RPMI7951 (cell line): ENCODE data around the gene KATNIP. TPM values are rescaled to one million over a fixed set of nuclear protein-coding genes. Genes with fewer than 3 reads are reported as not detected.
A peak's percentile ranks its signal among the peaks of the same experiment; 100 is the strongest.

Experiments
- DNase-seq: peaks from one replicate; pipeline ENCODE4 v3.0.0-alpha.2; 2012; ENCODE audit warnings: low read depth
- total RNA-seq: library from RNA; depleted of rRNA; stranded (reverse); fragments of >200 nt; shearing (Covaris generic); gene quantifications from 2 replicates; pipeline ENCODE4 v1.2.3, GENCODE V29; 2014; rRNA removed

The KATNIP gene
- total RNA-seq: 7.1 and 7.7 TPM in 2 replicates

DNA sequence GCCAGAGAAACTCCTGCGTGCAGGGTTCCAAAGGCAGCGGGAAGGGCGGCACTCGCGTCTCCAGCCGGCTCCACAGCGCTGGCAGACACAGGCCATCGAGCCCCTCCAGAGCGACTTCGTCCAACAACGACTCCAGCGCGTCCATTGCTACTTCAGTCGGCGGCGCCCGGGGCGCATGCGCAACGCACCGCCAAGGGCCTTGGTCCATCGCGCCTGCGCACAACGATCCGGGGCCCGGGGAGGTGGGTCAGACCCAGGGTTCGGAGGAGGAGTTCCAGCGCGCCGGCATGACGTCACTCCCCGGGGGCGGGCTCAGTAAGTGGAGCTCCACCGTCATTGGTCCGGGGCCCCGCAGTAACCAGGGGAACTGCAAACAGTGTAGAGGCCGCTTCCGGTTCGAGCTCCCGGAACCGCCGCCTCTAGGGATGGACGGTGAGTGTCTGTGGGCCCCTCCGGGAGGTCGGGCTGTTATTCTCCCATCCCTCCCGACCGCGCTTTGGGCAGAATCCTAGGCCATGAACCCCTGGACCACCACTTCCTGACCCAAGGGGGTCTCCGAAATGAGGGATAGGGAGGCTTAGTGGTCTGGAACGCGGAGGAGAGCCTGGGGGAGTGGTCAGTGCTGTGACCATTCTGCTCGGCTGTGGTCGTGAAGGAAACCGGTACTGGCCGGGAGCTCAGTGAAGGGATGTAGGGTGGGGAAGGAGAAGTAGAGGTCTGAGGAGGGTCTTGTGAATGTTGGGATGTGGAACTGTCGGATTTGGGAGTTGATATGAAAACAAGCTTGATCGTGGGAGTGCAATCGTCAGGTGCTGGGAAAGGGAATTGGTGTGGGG is at the start of gene KATNIP, which contains the start of gene GTF3C1:
KATNIP (plus strand) TSS at position 399 of the 836 bp plus-strand sequence; CDS start at position 426, 27 bp downstream.
GTF3C1 (minus strand) TSS at position 168 of the 836 bp plus-strand sequence; CDS start at position 145, 23 bp downstream.
- DNase-seq: peak; percentile 95

DNA sequence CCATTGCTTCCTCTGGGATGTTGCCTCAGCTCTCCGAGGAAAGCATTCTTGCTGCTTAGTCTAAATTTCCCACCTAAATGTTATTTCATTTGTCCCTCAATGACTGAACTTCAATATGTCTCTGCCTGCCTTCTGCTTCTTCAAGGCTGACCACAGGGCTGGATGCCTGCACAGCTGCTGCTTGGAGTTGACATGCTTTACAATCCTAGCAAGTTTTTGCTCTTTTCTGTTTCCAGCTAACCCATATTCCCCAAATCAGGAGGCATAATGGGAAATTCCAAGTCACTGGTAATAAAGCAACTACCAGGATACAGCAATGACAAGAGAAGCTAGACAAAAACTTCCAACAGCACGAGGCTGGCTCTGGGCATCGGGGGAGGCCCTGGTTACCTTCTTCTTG is 49.1 kb upstream of the KATNIP start:
- no peak for DNase-seq

- peak; percentile 84 for DNase-seq
Observed at GRCh38 chr16:27503662-27504061, 46.3 kb upstream of the KATNIP start.

DNA sequence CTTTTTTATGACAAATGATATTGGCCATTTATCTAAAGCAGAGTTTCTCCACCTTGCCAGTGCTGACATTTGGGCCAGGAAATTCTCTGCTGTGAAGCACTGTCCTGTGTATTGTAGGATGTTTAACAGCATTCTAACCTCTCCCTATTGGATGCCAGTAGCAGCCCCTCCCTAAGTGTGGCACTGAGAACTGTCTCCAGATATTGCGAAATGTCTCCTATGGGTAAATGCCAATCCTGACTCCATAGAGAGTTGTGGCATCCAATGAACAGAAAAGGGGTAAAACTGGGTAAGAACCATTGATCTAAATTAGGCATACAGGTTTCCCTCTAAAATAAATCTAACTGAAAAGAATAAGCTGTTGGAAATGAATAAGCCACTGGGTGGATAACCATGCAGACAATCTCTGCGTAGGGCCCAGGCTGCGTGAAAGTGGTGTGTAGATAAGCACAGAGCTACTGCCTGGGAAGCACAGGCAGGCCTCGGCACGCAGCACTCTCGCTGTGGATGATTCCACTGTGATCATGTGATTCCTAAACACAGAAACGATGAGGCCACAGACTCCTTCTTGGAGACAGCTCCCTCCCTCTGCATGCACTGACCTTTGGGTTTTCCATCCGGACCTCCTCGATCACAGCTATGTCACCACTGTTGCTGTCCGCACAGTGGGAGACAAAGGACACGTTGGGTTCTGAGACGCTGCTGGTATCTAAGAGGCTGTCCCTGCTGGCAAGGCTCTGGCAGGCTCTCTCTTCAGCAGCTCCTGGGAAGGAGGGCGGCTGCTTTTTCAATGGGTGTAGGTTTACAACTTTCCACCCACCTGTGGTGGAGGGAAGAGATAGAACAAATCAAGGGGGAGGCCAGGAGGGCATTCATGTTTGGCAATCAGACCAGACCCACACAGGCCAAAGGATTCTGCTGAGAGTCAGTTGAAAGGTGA is 44.4 kb upstream of the KATNIP start:
- DNase-seq: no peak

DNA sequence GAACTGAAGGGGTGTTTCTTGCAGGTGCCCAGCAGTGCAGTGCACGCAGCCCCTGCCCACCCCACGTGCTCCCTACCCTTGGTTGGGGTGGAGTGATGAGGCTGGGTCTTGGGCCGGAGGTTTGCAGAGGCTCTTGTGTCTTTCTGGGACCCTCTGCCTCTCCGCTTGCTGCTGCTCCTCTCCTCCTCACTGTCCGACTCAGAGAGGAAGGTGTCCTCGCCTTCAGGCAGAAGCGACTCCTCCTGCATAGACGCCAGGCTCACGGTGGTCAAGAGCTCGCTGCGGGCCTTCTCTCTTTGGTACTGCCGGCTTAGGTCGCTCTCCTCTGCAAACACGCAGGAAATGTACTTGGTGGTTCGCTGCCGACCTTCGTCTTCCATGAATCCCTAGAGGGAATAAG is 43.2 kb upstream of the KATNIP start:
- no peak for DNase-seq

- DNase-seq: no peak
Observed at GRCh38 chr16:27508476-27508875, 41.5 kb upstream of the KATNIP start.

GRCh38 chr16:27511657-27512448 is 38.1 kb upstream of the KATNIP start:
- no peak for DNase-seq

DNA sequence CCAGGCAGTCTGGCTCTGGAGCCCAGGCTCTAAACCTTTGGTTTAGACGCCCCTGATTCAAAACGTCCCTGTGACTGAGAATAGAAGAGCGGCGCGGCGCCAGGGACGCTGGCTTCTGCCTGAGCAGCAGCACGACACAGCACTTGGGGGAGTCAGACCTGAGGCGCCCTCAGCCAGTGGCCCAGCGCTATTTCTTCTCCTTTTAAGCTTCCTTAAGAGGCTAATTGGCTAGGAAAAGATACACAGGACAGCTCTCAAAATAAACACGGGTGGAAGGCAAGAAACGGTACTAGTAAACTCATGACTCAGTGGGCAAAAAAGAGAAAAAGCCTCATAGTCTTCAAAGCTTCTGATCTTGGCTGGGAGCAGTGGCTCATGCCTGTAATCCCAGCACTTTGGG is 35.1 kb upstream of the KATNIP start:
- no peak for DNase-seq

GRCh38 chr16:27515874-27516353 is 34.0 kb upstream of the KATNIP start:
- peak; percentile 5 for DNase-seq

GRCh38 chr16:27516365-27516764 is 33.6 kb upstream of the KATNIP start:
- no peak for DNase-seq

DNA sequence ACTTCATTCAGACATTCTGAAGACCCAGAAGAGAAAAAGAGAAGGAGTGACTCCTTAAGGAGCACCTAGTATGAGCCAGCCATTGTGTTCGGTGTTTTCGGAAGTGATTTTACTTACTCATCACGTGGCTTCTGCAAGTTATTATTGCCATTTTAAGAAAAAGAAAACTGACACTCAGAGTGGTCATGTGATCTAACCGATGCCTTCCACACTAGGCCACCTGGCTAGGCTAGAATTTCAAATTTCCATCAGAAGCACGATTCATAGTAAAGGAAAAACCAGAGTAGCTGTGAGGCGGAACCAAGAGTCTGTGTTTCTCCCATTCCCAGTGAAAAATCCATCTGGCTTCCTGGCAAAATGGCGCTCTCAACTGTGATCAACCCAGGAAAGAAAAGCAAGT is 32.3 kb upstream of the KATNIP start:
- DNase-seq: no peak

DNA sequence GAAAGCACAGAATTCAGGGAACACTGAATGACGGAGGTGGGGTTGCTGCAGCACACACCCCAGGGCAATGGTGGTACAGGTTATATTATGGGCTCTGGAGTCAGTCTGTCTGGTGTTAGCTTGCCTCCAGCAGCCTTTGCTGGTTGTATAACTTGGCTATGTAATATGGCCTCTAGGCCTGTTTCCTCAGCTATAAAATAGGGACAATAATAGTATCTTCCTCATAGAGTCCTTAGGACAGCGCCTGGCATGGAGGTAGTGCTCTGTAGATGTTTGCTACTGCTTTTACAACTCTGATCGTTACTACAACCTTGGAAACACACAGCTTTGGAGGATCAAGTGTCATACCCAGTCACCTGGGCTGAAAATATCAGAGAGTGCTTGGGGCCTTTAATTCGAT is 31.7 kb upstream of the KATNIP start:
- no peak for DNase-seq

DNA sequence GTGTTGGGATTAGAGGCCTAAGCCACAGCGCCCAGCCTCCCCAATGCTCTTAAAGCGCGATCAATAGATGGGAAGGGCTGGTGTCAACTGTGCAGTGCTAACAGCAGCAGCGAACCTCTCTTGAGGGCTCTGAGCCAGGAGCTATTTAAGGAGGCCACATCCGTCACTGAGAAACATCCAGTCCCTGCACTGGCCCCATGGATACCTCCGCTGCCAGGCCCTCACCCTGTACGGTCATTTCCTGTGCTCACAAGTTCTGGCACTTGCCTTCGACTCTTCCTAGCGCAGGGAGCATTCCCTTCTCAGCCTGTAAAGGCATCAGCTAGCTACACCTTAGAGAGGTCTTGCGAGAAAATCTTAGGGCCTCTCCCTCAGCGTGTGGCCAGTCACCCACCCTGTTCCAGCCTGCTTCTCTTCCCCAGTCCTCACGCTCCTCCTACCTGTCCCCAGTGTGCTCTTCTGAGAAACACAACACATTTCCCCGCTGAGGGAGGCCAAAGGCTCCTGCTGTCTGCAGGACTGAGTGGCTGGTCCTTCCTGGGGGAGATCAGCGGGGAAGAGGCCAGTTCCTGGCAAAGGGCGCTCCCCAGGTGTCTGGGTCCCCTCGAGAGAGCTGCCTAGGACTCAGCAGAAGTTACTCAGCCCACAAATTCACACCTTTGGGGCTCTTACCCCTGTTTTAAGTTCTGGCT is 28.8 kb upstream of the KATNIP start:
- DNase-seq: no peak

GRCh38 chr16:27522173-27522707 is 27.7 kb upstream of the KATNIP start:
- no peak for DNase-seq

GRCh38 chr16:27526180-27526579 is 23.8 kb upstream of the KATNIP start:
- no peak for DNase-seq

DNA sequence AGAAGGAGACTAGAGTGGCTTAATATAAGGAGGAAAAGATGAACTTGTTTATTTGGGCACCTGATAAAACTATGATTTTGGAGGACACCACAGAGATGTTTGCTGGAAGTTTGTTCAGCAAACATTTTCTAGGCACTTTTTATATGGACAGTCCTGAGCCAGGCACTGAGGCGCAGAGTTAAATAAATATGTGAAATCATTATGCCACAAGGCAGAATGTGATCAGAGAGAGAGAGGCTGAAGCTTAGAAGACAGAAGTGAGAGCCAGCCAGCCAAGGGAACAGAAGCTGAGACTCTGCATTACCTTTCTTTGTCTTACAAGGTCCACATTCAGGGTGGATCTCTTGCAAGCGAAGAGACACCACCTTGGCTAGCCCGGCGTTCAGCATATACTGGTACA is 21.6 kb upstream of the KATNIP start:
- no peak for DNase-seq

DNA sequence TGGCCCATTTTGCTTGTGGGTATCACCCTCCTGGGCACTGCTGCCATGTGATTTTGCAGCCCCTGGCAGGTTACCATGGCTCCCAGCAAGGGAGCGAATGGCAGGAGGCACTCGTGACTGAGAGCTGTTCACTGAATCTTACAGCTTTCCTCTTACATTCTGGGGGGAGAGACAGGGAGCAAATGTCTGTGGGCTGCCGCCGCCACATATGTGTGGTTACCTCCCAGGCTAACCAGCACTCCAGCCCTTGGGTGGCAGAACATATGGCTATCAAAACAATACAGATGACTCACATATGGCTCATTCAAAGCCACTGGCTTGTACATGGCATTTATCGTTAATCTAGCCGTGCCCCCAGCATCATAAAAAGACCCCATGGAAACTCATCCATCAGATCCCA is 20.0 kb upstream of the KATNIP start:
- DNase-seq: peak; percentile 92

DNA sequence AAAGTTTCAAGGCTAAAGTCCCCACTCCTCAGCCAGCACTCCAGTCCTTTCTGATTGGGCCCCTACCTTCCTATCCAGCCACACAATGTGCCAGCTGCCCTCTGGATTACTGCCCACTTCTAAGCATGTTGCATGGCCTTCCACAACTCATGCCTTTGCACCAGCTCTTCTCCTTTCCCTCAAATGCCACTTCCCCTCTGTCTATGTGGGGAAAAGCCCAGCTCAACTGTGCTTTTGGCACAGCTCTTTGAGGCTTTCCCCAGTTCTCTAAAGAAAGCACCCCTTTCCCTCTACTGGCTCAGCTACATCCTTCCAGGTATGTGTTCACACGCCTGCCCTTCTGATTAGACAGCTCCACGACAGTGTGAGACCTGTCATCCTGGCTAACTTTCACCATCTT is 18.8 kb upstream of the KATNIP start:
- DNase-seq: no peak

DNA sequence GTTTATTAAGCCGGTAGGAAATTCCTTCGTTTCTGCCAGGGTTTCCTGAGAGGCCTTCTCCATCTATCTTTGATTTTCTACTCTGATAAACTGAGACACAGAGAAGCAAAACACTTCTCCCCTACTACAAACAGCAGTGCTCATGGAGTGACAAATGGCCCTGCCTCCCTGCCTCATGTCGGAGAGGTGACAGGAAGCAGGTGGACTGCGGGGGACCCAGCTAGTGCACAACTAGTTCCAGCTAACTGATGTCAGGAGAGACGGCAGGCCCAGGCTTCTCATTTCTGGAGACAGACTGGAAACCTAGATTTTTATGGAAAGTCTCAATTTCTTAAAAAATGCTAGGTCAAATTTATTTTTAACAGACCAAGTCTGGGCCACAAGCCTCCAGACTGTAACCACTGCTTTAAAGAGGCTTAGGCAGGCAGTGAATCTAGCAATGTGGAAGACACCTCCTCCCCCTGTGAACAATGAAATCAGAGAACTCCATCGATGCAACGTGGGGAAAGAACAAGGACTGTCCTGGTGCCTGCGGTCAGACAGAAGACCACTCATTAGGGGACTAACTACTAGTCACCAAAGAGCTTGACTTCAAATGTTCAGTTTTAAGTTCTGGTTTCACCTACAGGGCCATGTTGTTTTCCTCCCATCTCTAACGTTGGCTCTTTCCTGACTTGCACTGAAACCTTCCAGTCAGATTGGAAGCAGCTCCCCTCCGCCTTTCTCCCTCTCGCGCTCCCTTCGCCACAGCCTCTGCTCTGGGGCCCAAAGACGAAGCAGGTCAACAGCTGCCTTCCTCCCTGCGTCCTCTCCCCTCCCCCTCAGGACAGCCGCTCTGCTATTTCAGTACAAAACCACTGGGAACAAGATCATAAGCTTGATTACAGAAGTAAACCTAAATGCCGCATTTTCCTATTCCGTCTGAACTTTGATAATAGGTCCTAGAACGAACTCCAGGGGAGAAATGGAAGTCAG is 17.8 kb upstream of the KATNIP start:
- no peak for DNase-seq
